Fibroblast of upper back skin (primary cell): ENCODE results near the gene DPH3.
"Not testable (repeated sequence)": the region's sequence is repeated elsewhere in the genome, so short reads cannot be mapped to it uniquely, and the experiment has no call there.

Experiments
- DNase-seq: peaks from one replicate; pipeline ENCODE4 v3.0.0-alpha.2; 2013

Gene DPH3

GRCh38 chr3:16264708-16265454, at the start of gene DPH3, which contains the start of gene OXNAD1:
TSS of gene DPH3 (minus strand) at chr3:16264943. CDS start at chr3:16264876, 67 bp downstream.
TSS of gene OXNAD1 (plus strand) at chr3:16265212. CDS start at chr3:16270953, 5,741 bp downstream.
- DNase-seq = peak; percentile 100

- no peak for DNase-seq
Measured at GRCh38 chr3:16313886-16314645, 49.3 kb upstream of the DPH3 start.

GRCh38 chr3:16311960-16312451, 47.3 kb upstream of the DPH3 start:
- DNase-seq = peak; percentile 37

GRCh38 chr3:16310486-16310885, 45.7 kb upstream of the DPH3 start:
- not testable (repeated sequence) for DNase-seq

- DNase-seq = peak; percentile 23
Measured at GRCh38 chr3:16309558-16309957, 44.8 kb upstream of the DPH3 start.

- DNase-seq = no peak
Measured at GRCh38 chr3:16308727-16309126, 44.0 kb upstream of the DPH3 start.

GRCh38 chr3:16307832-16308531, 43.2 kb upstream of the DPH3 start:
- DNase-seq = no peak

GRCh38 chr3:16305111-16305541, 40.4 kb upstream of the DPH3 start:
- DNase-seq = no peak

- DNase-seq = no peak
Measured at GRCh38 chr3:16304061-16305010, 39.6 kb upstream of the DPH3 start.

- no peak for DNase-seq
Measured at GRCh38 chr3:16303037-16303575, 38.4 kb upstream of the DPH3 start.

- DNase-seq = no peak
Measured at GRCh38 chr3:16302082-16302631, 37.4 kb upstream of the DPH3 start.

- DNase-seq = no peak
Measured at GRCh38 chr3:16301507-16301906, 36.8 kb upstream of the DPH3 start.

- DNase-seq = no peak
Measured at GRCh38 chr3:16300881-16301359, 36.2 kb upstream of the DPH3 start.

GRCh38 chr3:16300307-16300706, 35.6 kb upstream of the DPH3 start:
- no peak for DNase-seq

- DNase-seq = no peak
Measured at GRCh38 chr3:16299746-16300145, 35.0 kb upstream of the DPH3 start.

GRCh38 chr3:16298891-16299290, 34.1 kb upstream of the DPH3 start:
- DNase-seq = no peak

- no peak for DNase-seq
Measured at GRCh38 chr3:16297997-16298885, 33.5 kb upstream of the DPH3 start.

GRCh38 chr3:16295298-16295890, 30.7 kb upstream of the DPH3 start:
- no peak for DNase-seq

- DNase-seq = no peak
Measured at GRCh38 chr3:16294844-16295243, 30.1 kb upstream of the DPH3 start.

- DNase-seq = peak; percentile 65
Measured at GRCh38 chr3:16290827-16291196, 26.1 kb upstream of the DPH3 start.
